ENCODE data around the gene RPL36.

GRCh38 chr19:5718037-5718578 lies 28.0 kb downstream of the RPL36 start:
- TF ChIP-seq POLR2AphosphoS5 (IDR thresholded peaks at IDR 0.05) (no peak), CTCF (IDR thresholded peaks at IDR 0.05) (no peak)
